ENCODE results near the gene SUN2. TPM values are rescaled to one million over a fixed set of nuclear protein-coding genes. Genes with fewer than 3 reads are reported as not detected.

SUN2 gene
- total RNA-seq, 2 donors from 2014 or later = 142 to 241 TPM

DNA sequence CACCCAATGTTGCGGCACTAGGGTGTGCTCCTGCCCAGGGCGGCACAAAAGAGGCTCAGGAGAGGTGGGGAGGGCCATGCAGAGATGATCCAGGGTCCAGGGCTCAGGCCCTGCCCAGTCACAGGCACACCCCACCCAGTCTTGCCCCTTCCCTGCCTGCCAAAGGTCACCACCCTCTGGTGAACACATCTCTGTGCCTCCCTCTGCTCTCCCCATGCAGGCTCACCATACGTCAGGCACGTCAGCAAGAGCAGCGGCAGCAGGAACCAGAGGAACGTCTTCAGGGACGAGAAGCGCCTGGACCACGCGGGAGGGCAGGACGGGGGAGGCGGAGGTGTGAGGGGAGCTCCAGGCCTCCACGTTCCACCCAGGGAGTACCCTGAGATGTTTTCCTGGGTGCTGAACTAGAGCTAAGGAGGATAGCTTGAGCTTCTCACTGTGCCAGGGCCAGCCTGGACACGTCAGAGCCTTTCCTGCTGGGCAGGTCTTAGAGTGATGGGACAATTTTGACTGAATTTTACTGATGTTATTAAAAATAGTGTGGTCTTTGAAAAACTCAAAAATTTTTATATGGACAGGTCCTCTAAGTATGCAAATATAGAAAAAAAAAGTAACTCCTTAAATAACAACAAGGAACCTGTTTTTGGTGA lies 7.2 kb downstream of the SUN2 start:
- no peak for ATAC-seq
- no peak for DNase-seq (ENCODE audit: low spot score in 2 of 2)
- peaks cover 25 to 37% of the 10 kb centered on the region in 2 donors for H3K36me3 Mint-ChIP-seq
- peak overlapping the region in 1 of 2 donors; percentile 98 for H3K27ac Mint-ChIP-seq
- no peaks in the 10 kb centered on the region for H3K9me3 Mint-ChIP-seq

DNA sequence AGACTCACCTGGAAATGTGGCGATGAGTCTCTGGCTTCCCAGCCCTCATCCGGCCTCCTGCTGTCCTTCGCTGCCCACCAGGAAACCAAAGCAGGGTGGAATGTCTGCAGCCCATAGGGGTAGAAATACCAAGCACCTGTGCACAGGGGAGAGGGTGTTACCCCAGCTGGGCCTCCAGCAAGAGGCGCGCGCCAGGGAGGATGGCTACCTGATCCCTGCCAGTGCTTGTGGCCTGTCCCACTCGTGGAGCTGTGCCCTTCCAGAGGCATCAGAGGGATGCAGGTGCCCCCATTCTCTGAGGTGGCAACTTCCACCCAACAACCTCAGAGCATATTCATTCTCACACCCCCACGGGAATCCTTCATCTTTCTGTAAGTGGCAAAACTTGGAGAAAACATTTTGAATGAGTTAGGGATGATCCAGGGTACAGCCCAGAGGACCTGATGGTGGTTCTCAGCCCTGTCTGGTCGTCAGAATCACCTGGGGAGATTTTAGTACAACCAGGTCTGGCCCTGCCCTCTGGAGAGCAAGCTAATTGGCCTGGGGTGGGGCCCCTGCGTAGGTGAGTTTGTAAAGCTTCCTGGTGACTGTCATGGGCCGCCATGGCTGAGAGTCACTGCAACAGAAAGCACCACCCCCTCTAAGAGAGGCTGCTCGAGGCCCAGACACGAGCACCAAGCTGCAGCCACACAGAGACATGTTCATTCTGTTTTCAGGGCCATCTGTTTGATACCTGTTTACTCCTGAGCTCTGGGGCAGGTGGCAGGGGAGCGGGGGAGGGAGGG lies 9.9 kb downstream of the SUN2 start:
- DNase-seq (ENCODE audit: low spot score in 2 of 2) (no peak), ATAC-seq (no peak)
- peak overlapping the region; percentile 50 to 65 for H3K27ac Mint-ChIP-seq
- peaks cover 10 to 17% of the 10 kb centered on the region in 2 donors for H3K36me3 Mint-ChIP-seq
- no peaks in the 10 kb centered on the region for H3K9me3 Mint-ChIP-seq

DNA sequence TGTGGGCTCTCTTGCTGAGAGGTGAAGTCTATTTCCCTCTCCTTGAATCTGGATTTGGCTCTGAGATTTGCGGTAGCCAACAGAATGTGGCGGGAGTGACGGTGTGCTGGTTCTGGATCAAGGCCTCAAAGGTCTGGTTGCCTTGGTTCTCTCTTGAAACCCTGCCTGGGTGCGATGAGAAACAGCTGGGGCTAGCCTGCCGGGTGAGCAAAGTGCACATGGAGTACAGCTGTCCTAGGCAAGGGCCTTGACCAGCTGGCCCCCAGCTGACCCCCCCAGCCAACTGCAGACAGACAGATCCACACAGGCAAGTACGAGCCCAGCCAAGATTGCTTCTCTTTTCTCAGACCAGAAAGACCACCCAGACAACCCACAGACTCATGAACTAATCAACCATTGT lies 10.8 kb downstream of the SUN2 start:
- H3K36me3 Mint-ChIP-seq = peaks cover 12% of the 10 kb centered on the region in 2 donors

DNA sequence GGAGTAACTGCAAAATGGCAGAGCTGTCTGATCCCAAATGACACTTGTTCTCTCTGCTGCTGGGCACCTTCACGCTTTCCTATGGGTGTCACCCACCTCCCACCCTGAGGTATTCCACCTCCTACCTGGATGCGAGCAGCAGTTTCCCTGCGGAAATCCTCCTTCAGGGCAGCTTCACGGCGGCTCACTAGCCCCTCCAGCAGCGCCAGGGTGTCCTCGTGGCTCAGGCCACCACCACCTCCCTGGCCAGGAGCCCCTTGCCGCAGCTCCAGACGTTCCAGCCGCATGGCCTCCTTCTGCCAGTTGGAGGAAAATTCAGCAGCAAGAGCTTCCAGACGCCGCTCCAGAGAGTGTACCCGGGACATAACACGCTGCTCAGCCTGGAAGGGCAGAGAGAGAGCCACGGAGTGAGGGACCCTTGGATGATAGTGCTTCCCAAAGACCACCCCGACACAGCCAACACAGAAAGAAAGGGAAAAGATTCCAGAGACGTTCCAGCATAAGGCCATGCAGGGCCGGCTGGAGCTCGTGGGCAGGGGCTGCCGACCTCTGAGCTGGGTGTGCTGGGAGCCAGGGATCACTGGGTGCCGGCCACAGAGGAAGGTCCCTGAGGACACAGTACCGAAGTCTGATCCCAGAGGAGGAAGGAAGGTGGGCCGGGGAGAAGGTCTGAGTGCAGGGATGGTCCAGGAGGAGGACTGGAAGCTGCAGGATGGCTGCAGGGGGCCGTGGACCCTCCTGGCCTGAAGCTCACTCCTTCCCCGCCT lies 13.4 kb downstream of the SUN2 start:
- Mint-ChIP-seq H3K27ac (peak overlapping the region; percentile 40 to 77), H3K36me3 (peaks cover 17 to 22% of the 10 kb centered on the region in 2 donors), H3K9me3 (no peaks in the 10 kb centered on the region)
- DNase-seq (ENCODE audit: low spot score in 2 of 2) = no peak
- no peak for ATAC-seq

More for the DNA sequence above, 10.8 kb downstream of the SUN2 start:
- DNase-seq (ENCODE audit: low spot score in 2 of 2) (no peak), ATAC-seq (no peak)
- Mint-ChIP-seq H3K9me3 (no peaks in the 10 kb centered on the region), H3K27ac (peak overlapping the region; percentile 50 to 65)

GRCh38 chr22:38741576-38741975 lies 14.2 kb downstream of the SUN2 start:
- ATAC-seq (no peak), DNase-seq (ENCODE audit: low spot score in 2 of 2) (no peak)
- Mint-ChIP-seq H3K36me3 (peaks cover 17 to 29% of the 10 kb centered on the region in 2 donors), H3K27ac (peak overlapping the region; percentile 40 to 88), H3K9me3 (no peaks in the 10 kb centered on the region)

GRCh38 chr22:38741166-38741565 lies 14.6 kb downstream of the SUN2 start:
- Mint-ChIP-seq H3K27ac (peak overlapping the region; percentile 40 to 88), H3K9me3 (no peaks in the 10 kb centered on the region), H3K36me3 (peaks cover 17 to 29% of the 10 kb centered on the region in 2 donors)
- no peak for DNase-seq (ENCODE audit: low spot score in 2 of 2)
- ATAC-seq = no peak

DNA sequence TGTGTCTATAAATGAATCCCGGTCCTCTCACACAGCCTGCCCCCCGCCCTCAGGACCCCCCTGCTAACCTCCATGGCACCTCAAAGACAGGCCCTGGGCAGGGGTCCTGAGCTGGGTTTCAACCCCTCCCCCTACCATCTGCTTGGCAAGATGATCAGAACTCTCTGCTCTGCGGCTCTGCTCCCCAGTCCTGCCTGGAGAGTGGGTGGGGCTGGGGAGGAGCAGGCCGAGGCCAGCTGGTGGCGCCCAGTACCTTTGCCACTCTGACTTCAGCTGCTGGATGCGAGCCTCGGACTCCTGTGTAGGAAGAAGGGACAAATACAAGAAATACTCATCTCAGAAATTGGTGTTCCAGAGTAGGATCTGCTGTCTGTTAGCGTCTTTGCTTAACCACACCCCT lies 15.0 kb downstream of the SUN2 start:
- peaks cover 17 to 29% of the 10 kb centered on the region in 2 donors for H3K36me3 Mint-ChIP-seq
- H3K9me3 Mint-ChIP-seq = no peaks in the 10 kb centered on the region
- H3K27ac Mint-ChIP-seq = peak overlapping the region; percentile 40 to 88
- DNase-seq (ENCODE audit: low spot score in 2 of 2) = no peak
- no peak for ATAC-seq

GRCh38 chr22:38740116-38740723 lies 15.6 kb downstream of the SUN2 start:
- no peak for DNase-seq (ENCODE audit: low spot score in 2 of 2)
- H3K36me3 Mint-ChIP-seq = peaks cover 17 to 28% of the 10 kb centered on the region in 2 donors
- peak overlapping the region; percentile 72 to 95 for H3K27ac Mint-ChIP-seq

DNA sequence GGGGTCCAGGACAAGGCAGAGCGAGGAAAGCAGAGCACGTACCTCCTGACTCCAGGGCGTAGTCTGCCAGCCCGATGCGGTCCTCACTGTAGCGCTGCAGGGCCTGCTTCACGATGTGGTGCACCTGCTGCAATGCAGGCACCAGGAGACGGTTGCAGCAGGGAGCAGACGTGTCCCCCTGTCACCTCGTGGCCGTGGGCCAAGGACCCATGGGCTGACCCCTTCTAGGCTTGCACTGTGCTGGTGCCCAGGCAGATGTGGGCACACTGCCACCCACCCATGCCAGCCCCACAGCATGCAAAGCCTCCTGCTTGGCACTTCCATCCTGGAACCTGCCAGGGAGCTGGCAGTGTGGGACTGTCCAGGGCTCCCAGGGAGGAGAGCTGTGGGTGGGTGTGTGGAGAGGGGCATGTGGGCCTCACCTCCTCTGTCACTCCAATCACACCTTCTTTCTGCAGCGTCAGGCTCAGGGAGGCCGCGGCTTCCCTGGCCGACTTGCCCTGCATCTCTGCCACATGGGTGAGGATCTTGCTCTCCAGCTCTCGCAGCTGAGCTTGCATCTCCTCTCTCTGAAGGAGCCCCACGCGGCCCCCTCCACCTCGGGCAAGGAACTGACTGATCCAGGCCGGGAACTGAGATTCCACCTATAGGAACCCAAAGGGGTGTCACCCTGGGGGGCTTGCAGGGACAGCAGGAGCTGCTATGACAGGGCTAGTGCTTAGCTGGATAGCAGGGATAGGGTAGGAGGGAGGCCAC lies 16.3 kb downstream of the SUN2 start:
- H3K9me3 Mint-ChIP-seq = no peaks in the 10 kb centered on the region
- peak overlapping the region; percentile 72 to 95 for H3K27ac Mint-ChIP-seq
- no peak for DNase-seq (ENCODE audit: low spot score in 2 of 2)
- ATAC-seq = no peak
- peaks cover 17 to 24% of the 10 kb centered on the region in 2 donors for H3K36me3 Mint-ChIP-seq

More at GRCh38 chr22:38740116-38740723, 15.6 kb downstream of the SUN2 start:
- H3K9me3 Mint-ChIP-seq = no peaks in the 10 kb centered on the region
- ATAC-seq = no peak

DNA sequence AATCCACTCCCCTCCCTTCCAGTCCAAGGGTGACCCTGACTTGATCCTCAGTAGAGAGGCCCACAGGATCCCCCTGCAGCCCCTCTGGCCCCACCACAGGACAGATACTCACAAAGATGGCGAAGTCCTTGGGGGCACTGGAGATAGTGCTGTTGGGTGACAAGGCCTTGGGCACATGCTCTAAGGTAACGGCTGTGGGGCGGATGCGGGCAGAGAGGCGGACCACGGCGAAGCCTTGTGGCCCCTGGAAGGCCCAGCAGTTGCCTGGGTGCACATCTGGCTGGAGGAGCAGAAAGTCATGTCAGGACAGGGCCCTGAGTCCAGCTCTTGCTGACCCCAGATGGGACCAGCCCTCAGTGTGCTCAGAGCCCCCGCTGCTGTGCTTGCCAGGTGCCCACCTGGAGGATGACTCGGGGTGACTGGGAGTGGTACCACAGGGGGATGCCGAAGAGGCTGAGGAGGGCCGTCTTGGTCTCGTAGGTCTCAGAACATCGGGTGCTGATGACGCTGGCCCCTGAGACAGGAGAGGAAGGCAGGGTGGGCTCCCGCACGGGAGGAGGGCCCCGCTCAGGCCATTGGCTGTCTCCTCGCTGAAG lies 17.2 kb downstream of the SUN2 start:
- no peak for ATAC-seq
- Mint-ChIP-seq H3K27ac (peak overlapping the region; percentile 94 to 95), H3K9me3 (no peaks in the 10 kb centered on the region), H3K36me3 (peaks cover 17 to 24% of the 10 kb centered on the region in 2 donors)
- no peak for DNase-seq (ENCODE audit: low spot score in 2 of 2)

DNA sequence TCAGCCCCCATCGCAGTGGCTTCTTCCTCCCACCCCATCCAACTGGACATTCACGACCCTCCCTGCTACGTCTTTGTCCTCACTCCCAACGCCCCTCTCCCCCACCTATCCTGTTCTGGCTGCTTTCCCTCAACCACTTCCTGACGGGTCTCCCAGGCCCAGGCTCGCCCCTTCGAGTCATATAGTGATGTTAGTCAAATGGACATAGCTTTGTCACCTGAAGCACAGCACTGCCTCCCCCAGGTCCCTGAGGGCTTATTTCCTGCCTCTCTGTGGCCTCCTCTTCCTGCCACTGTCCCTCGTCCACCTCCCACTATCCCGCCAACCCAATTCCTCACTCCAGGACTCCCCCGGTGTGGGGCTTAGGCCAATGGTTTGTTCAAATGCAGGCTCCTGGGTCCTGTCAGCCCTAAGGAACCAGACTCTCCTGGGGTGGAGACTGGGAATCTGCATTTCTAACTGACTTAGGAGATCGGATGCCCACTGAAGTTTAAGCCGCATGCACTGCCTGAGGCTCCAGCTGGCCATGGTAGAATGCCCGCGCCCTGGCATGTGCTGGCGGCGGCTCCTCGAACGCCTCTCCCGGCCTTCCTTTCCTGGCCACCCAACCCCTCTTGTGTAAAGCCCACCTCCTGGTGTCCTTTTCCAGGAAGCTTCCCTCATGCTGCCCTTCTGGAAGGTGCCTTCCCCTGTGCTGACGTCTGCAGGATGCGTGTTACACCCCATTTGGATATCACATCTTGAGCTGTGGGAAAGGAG lies 18.3 kb downstream of the SUN2 start:
- ATAC-seq (peak in 1 of 2 donors; percentile 18), DNase-seq (ENCODE audit: low spot score in 2 of 2) (no peak)
- peak overlapping the region; percentile 94 to 95 for H3K27ac Mint-ChIP-seq
- no peaks in the 10 kb centered on the region for H3K9me3 Mint-ChIP-seq
- H3K36me3 Mint-ChIP-seq = peaks cover 17 to 22% of the 10 kb centered on the region in 2 donors

GRCh38 chr22:38736257-38736570 lies 19.6 kb downstream of the SUN2 start:
- no peak for DNase-seq (ENCODE audit: low spot score in 2 of 2)
- Mint-ChIP-seq H3K27ac (peak overlapping the region; percentile 94 to 95), H3K36me3 (peaks cover 10 to 18% of the 10 kb centered on the region in 2 donors), H3K9me3 (no peaks in the 10 kb centered on the region)
- no peak for ATAC-seq

DNA sequence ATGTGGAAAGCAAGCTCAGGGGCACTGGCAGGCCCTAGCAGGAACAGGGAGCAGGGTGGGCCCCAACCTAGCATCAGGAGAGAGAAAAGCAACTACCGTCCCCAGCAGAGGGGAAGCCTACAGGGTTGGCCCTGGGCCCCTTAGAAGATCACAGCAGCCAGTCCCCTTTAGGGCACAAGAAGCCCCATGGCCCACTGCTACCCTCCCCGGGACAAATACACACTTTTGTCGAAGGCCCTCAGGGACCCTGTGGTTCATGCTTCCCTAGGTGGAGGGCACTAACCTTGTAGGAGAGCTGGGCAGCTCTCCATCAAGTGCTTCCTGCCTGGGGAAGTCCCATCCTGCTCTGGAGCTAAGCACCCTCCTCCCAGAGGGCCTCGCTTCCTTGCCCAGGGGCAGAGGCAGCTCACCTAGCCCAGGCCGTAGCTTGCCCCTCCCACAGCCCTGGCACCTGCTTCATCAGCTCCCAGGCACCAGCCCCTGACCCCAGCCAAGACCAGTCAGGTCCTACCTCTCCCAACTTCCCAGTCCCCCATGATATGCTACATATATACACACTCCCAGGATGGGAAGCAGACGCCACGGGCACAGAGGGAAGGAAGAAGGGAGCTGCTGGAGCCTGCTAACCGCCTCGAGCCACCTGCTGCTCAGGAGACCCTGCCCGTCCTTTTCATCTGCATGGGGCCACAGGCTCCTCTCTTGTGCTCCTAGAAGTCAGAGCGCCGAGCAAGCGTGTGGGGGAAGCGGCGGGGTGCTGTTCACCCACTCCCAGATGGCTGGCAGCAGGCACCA lies 20.1 kb downstream of the SUN2 start:
- ATAC-seq = peak; percentile 6 to 11
- no peaks in the 10 kb centered on the region for H3K9me3 Mint-ChIP-seq
- H3K27ac Mint-ChIP-seq = peak overlapping the region; percentile 92 to 95
- peaks cover 7 to 18% of the 10 kb centered on the region in 2 donors for H3K36me3 Mint-ChIP-seq
- DNase-seq (ENCODE audit: low spot score in 2 of 2) = no peak

- no peak for ATAC-seq
- Mint-ChIP-seq H3K27ac (peak overlapping the region; percentile 91 to 95), H3K36me3 (peaks cover 7 to 23% of the 10 kb centered on the region in 2 donors), H3K9me3 (no peaks in the 10 kb centered on the region)
- DNase-seq (ENCODE audit: low spot score in 2 of 2) = no peak
Observed at GRCh38 chr22:38735126-38735464, 20.7 kb downstream of the SUN2 start.

Data from activated naive CD4-positive, alpha-beta T cell treated with anti-CD3 and anti-CD28 coated beads, Interleukin-2, amount 50 U/mL, for 72 hours (primary cell).